NCI-H1930 (cell line): ENCODE measurements around the gene RPL22.

ENCODE experiments used
- DNase-seq, 2 experiments: peaks; one replicate each; lab custom pipeline; 2025; lab: John Stamatoyannopoulos, UW

Gene RPL22

DNA sequence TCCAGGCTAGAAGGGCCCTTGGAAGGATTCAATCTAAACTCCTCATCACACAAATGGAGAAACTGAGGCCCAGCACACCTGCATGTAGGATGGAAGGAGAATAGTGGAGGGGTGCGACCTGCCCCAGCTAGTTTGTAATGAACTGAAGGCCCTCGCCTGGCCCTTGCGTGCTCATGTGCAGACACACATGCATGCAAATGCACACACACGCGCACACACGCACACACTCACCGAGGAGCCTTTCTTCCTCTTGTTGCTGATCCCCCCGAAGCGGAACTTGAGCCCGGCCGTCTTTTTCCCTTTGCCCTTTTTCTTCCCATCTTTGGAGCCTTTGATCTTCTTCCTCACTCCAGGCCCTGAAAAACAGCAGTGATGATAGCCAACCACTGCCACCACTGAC, 47.2 kb downstream of the RPL22 start:
- no peak for DNase-seq

DNA sequence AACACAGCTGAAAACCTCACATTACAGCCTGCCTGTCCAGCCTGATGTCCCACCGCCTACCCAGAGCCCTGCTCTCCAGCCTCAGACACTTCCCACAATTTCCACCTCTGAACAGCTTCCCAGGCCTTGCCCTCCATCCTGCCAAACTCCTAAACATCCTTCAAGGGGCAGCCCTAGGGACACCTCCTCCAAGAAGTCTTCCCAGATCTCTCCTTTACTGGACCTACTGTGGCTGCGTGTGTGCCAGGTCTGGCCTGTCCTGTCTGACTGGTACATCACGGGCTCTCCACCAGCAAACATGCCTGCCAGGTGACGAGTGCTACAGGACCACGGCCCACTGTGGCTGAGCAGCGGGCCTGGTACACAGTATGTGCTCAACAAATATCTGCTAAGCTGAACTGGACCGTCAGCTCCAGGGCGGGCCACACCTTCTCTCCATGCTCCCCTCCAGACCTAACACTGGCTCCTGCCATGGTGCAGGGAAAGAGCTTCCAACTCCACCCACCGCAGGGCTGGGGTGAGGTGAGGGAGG, 48.0 kb downstream of the RPL22 start:
- no peak for DNase-seq

GRCh38 chr1:6150006-6150938, 49.1 kb downstream of the RPL22 start:
- DNase-seq: no peak

DNA sequence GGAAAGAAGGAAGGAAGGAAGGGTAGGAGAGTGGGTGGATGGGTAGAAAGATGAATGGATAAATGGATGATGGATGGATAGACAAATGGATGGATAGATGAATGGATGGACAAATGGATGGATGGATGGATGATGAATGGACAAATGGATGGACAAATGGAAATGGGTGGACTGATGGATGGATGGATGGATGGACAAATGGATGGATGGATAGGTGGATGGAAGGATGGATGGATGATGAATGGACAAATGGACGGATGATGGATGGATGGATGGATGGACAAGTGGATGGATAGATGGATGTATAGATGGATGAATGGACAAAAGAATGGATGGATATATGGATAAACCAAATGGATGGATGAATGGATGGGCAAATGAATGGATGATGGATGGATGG, 49.8 kb downstream of the RPL22 start:
- no peak for DNase-seq

DNA sequence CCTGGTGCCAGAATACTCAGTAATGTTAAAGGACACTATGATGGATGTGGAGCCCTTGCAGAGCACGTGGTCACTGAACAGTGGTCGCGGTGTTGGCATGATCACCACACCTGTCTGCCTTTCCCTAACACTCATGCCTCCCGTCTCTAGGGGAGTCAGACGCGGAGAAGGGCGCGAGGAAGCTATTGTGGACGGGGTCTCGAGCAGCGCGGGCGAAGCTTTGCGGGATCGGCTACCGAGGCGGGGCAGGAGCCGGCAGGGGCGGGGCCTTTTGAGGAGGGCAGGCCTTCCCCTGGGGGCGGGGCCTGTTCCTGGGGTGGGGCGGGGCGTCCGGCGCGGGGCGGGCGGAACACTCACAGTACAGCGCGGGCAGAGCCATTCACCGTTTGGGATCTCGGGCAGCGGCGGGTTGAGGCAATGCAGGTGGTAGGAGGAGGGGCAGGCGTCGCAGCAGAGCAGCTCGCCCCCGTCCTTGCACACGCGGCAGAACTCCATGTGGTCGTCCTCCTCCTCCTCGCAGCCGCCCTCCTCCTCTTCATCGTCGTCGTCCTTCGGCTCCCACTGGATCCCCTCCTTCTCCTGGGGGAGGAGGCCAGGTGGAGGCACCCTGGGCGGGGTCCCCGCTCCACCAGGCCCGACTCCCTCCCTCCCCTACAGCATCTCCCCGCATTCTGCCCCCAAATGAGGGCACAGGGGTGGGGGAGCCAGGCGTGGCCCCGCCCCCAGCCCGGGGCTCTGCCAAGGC, 50.7 kb downstream of the RPL22 start:
- no peak for DNase-seq

GRCh38 chr1:6145864-6146410, 53.5 kb downstream of the RPL22 start:
- DNase-seq: no peak

DNA sequence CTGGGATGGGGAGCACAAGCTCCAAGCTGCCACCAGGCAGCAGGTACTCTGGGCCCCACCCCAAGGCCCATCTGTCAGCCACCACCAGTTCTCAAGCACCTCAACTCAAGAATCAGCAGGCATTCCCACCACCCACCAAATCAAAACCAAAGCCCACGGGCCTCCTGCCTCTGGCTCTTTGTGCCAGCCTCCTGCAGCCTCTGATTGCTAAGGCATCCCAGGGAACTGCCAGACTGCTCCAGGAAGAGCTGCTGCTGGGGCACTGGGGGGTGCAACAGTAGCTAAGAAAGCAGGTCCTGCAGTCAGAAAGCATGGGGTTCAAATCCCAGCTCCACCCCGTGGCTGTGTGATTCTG, 54.0 kb downstream of the RPL22 start:
- DNase-seq: no peak

- no peak for DNase-seq
Measured at GRCh38 chr1:6144647-6145395, 54.6 kb downstream of the RPL22 start.

GRCh38 chr1:6144175-6144574, 55.2 kb downstream of the RPL22 start:
- no peak for DNase-seq

DNA sequence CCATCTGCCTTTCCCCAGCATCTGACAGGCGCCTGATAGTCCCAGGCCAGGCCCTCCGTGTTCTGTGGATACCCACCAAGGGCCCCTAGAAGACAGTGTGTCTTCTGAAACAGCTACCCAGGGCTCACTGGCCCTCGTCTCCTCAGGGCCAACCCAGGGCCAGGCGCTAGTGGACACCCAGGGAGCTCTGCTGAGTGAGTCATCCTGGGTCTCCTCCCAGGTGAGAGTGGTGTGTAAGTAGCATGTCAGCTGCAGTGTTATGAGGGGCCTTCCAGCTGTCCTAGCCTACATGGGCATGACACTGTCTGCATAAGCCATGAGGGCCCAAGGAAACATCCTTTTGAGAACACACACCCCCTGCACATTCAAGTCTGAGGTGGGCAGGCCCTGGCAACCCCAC, 56.0 kb downstream of the RPL22 start:
- no peak for DNase-seq

DNA sequence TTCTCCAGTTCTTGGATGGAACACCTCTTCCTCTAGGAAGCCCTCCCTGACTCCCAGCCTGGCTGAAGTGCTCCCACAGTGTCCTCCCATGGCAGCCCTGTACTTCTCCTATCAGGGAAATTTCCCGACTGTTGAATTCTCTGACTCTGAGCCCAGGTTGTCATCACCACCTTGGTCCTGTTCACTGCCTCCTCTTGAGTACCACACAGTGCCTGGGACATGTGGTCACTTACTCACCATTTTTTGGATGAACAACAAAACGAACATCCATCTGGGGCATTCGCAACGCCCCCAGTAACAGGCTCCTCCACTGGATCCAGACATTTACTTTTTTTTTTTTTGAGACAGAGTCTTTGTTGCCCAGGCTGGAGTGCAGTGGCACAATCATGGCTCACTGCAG, 56.7 kb downstream of the RPL22 start:
- DNase-seq: no peak

GRCh38 chr1:6142036-6142621, 57.3 kb downstream of the RPL22 start:
- DNase-seq: no peak

DNA sequence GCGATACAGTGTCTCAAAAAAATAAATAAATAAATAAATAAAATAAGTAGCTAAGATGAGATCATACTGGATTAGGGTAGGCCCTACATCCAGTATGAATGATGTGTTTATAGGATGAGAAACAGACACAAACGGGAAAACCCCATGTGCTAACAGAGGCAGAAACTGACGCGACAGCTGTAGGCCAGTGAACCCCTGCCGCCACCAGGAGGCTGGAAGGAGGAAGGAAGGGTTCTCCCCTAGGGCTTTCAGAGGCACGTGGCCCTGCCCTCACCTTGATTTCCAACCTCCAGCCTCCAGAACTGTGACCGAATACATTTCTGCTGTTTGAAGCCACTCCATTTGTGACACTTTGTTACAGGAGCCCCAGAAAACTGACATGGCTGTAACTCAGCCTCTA, 57.8 kb downstream of the RPL22 start:
- DNase-seq: no peak

- no peak for DNase-seq
Measured at GRCh38 chr1:6140413-6140812, 59.0 kb downstream of the RPL22 start.

DNA sequence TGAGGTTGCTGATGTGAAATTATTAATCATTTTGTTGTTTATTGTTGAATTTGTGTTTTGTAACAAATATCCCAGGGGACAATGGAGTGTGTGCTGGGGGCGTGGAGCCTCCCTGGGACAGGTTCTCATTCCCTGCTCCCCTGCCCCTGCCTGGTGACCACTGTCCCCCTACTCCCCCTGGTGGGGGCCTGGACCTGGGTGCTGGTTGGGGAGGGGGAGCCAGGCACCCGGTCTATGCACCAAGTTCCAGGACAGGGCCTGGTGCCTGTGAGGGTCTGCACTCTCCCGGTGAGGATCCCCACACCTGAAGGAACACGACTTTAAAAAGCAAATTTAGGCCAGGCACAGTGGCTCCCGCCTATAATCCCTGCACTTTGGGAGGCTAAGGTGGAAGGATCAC, 61.6 kb downstream of the RPL22 start:
- no peak for DNase-seq

DNA sequence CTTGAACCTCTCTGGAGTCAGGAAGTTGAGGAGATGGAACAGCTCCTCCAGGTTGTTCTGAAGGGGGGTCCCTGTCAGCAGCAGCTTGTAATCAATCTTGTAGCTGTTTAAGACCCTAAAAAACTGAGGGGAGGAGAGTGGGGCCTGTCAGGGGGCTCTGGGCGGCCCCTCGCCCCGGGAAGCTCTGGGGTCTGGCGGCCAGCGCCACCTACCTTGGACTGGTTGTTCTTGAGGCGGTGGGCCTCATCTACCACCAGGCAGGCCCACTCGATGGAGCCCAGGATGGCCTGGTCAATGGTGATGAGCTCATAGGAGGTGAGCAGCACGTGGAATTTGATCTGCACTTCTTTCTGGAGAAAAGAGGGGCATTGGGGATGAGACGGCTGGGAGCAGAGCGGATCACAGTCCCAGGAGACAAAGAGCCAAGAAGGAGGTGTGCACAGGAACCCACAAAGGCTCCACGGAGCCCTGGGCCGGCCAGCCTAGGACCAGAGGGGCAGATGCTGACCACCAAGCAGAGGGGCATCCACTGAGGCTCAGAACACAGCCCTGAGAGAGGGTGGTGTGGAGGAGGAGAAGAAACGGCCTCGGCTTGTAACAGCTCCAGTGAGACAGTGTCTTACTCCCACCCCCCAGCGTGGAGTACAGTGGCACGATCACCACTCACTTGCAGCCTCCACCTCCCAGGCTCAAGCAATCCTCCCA, 62.7 kb downstream of the RPL22 start:
- DNase-seq: no peak
